Activated CD4-positive, alpha-beta memory T cell treated with anti-CD3 and anti-CD28 coated beads for 36 hours (primary cell): ENCODE results near the gene PPP2R2D. TPM values are rescaled to one million over a fixed set of nuclear protein-coding genes. Genes with fewer than 3 reads are reported as not detected.

Experiments
- CTCF ChIA-PET: fragments of 350-600 bp; sonication (Branson Sonifier 250); formaldehyde crosslinking; loops from one replicate; lab custom pipeline; 2021; ENCODE audit warnings: antibody characterized with exemption, inconsistent platforms; lab: Charles Lee
- POLR2A ChIA-PET: fragments of 350-600 bp; sonication (Branson Sonifier 250); formaldehyde crosslinking; loops from one replicate; lab custom pipeline; 2021; ENCODE audit warnings: antibody characterized with exemption; lab: Charles Lee
- DNase-seq: peaks from one replicate; pipeline ENCODE4 v3.0.0-alpha.2; 2020
- H3K27ac Mint-ChIP-seq: one replicate; pipeline ENCODE4 v1.8.0; 2021; ENCODE audit warnings: mixed read lengths
- H3K27me3 Mint-ChIP-seq: one replicate; pipeline ENCODE4 v1.8.0; 2021; ENCODE audit warnings: mixed read lengths
- H3K36me3 Mint-ChIP-seq: one replicate; pipeline ENCODE4 v1.8.0; 2021; ENCODE audit warnings: mixed read lengths
- H3K4me1 Mint-ChIP-seq: one replicate; pipeline ENCODE4 v1.8.0; 2021; ENCODE audit warnings: low read depth, mixed read lengths
- H3K4me3 Mint-ChIP-seq: one replicate; pipeline ENCODE4 v1.8.0; 2021; ENCODE audit warnings: mild to moderate bottlenecking, mixed read lengths
- H3K9me3 Mint-ChIP-seq: one replicate; pipeline ENCODE4 v1.8.0; 2021; ENCODE audit warnings: mixed read lengths
- intact Hi-C: fragments of 100-400 bp; cut with micrococcal nuclease; formaldehyde crosslinking; loops from one replicate; pipeline ENCODE4 v1.15.1; 2023
- total RNA-seq, 2 experiments: library from RNA; stranded (reverse); gene quantifications; one replicate each; pipeline ENCODE4 v1.2.3, GENCODE V29; 2021

PPP2R2D gene
- total RNA-seq, 2 experiments from 2014 or later = 31.9 to 32.3 TPM

DNA sequence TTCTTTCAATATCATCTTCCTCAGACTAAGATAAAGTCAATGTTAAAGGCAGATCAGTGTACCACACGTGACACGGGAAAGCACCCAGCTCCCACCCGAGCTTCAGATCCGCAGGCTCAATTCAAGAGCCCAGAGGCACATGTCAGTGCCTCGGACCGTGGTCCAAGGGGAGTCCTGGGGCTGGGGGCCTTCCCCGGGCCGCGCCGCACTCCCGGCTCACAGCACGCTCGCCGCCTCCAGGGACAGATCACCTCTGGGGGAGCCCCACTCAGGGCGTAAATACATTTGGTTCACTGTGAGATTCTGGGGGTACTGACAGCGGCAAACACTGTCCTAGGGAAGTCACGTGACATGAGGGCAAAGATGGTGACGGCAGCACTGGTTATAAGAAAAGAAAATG, 70.1 kb downstream of the PPP2R2D start:
- ChIA-PET CTCF (no interaction called here), POLR2A (no interaction called here)
- no peak for DNase-seq
- Mint-ChIP-seq H3K27me3 (no peaks in the 10 kb centered on the region), H3K4me1 (peaks cover 47% of the 10 kb centered on the region), H3K36me3 (peaks cover 37% of the 10 kb centered on the region), H3K9me3 (no peaks in the 10 kb centered on the region), H3K4me3 (no peak overlapping the region), H3K27ac (peak overlapping the region; percentile 47)
- intact Hi-C loops = no loop called here

DNA sequence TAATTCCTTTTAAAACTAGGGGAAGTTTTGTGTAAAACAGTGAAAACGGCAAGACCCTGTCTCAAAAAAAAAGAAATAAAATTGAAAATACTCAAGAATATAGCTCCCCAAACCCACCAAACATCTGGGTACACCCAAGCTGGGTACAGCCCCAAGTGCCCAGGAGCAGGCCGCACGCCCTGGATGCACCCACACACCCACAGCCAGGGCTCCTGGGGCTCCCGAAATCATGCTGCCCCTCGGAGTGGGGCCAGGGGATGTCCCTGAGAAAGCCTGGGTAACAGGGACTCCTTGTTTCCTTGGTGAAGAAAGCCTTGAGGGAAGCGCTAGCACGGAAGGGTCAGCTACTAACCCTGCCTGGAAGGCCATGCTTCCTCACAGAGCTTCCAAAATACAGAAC, 70.8 kb downstream of the PPP2R2D start:
- DNase-seq = no peak
- peak overlapping the region; percentile 47 for H3K27ac Mint-ChIP-seq
- ChIA-PET POLR2A (interaction anchor here (1.2 to 2.4 kb wide), 3 partner anchors 10 to 71 kb away, joined by 5 to 18 read pairs (median 7); partner anchors contain the start of genes BNIP3 and PPP2R2D), CTCF (interaction anchor here (2.3 to 5.0 kb wide), 2 partner anchors 51 to 86 kb away, joined by 12 to 24 read pairs; no protein-coding TSS in a partner anchor)
- H3K4me1 Mint-ChIP-seq = peaks cover 53% of the 10 kb centered on the region
- intact Hi-C loops = no loop called here
- no peak overlapping the region for H3K4me3 Mint-ChIP-seq
- no peaks in the 10 kb centered on the region for H3K27me3 Mint-ChIP-seq
- H3K9me3 Mint-ChIP-seq = no peaks in the 10 kb centered on the region
- peaks cover 35% of the 10 kb centered on the region for H3K36me3 Mint-ChIP-seq

DNA sequence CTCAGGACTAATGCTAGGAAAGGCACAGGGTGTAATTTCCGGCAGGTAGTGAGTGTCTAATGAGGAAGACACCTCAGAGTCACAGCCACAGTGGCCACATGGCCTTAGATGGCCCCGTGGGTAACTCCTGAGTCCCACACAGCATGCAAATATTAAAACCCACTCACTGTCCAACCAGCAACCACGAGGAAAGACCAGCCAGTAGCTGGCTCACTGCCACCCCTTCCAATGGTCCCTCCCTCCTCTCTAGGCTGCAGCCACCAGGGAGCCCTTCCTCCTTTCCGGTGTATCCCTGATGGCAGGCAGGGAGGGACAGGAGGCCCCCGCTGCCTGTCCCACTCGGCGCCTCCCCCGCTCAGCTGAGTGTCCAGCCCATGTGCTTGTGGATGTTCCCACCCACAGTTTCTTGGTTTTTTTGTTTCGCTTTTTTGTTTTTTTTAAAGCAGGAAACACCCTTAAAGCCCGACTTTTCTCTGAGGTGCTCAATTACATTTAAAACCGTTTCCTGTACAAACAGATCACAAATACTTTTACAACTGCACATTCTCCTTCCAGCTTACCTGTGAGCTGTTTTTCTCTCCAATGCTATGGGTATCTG, 71.8 kb downstream of the PPP2R2D start:
- POLR2A ChIA-PET = interaction anchor here (1.2 to 2.4 kb wide), 3 partner anchors 9 to 72 kb away, joined by 5 to 18 read pairs (median 7); partner anchors contain the start of genes BNIP3 and PPP2R2D

GRCh38 chr10:131973160-131973951, 72.5 kb downstream of the PPP2R2D start:
- Mint-ChIP-seq H3K27ac (peak overlapping the region; percentile 89), H3K36me3 (peaks cover 36% of the 10 kb centered on the region), H3K27me3 (no peaks in the 10 kb centered on the region), H3K4me3 (peak overlapping the region; percentile 66), H3K4me1 (peaks cover 67% of the 10 kb centered on the region), H3K9me3 (no peaks in the 10 kb centered on the region)
- ChIA-PET POLR2A (interaction anchor here (1.2 to 2.4 kb wide), 3 partner anchors 8 to 73 kb away, joined by 5 to 18 read pairs (median 7); partner anchors contain the start of genes BNIP3 and PPP2R2D), CTCF (interaction anchor here (0.8 to 5.0 kb wide), 4 partner anchors 8 to 87 kb away, joined by 3 to 24 read pairs (median 8); no protein-coding TSS in a partner anchor)
- DNase-seq = no peak
- intact Hi-C loops = loop anchor here (2.0 kb wide), 1 partner anchor 71 kb away; no protein-coding TSS in a partner anchor

More for the DNA sequence above, 71.8 kb downstream of the PPP2R2D start:
- Mint-ChIP-seq H3K4me1 (peaks cover 60% of the 10 kb centered on the region), H3K27ac (peak overlapping the region; percentile 89), H3K4me3 (peak overlapping the region; percentile 66), H3K9me3 (no peaks in the 10 kb centered on the region), H3K36me3 (peaks cover 34% of the 10 kb centered on the region), H3K27me3 (no peaks in the 10 kb centered on the region)
- intact Hi-C loops = loop anchor here (1.0 to 2.0 kb wide), 2 partner anchors 9 to 70 kb away; partner anchors contain the start of gene BNIP3
- CTCF ChIA-PET = interaction anchor here (0.8 to 5.0 kb wide), 4 partner anchors 8 to 87 kb away, joined by 3 to 24 read pairs (median 8); no protein-coding TSS in a partner anchor
- peak; percentile 58 for DNase-seq

DNA sequence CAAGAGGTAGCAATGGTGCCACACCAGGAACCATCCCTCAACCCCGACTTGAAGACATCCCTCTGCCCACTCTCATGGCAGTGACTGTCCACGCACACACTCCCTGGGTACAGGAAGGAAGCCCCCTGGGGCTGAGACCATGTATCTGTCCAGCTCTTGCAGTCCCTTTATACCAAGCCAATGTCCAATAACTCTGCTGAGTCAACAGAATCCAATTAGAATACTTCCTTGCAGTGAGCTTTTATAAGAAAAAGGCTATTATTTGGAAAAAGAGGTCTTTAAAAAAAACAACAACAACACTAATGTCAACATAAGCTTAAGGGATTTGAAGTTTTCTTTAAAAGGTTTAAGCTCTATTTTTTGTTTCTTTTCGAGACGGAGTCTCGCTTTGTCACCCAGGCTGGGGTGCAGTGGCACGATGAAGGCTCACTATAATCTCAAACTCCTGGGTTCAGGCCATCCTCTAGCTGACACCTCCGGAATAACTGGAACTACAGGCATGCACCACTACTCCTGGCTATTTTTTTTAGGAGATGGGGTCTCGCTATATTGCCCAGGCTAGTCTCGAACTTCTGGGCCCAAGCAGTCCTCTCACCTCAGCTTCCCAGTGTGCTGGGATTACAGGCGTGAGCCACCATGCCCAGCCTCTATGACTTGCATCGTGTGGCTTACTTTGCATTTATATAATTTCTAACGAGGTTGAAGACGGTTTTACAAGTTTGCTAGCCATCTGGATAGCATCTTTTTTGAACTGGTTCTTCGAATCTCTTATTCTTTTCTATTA, 73.4 kb downstream of the PPP2R2D start:
- peaks cover 40% of the 10 kb centered on the region for H3K36me3 Mint-ChIP-seq

GRCh38 chr10:131975003-131975402, 74.2 kb downstream of the PPP2R2D start:
- peaks cover 41% of the 10 kb centered on the region for H3K36me3 Mint-ChIP-seq
- DNase-seq = no peak
- H3K4me3 Mint-ChIP-seq = no peak overlapping the region
- POLR2A ChIA-PET = interaction anchor here (1.6 kb wide), 2 partner anchors 10 to 13 kb away, joined by 3 to 4 read pairs; no protein-coding TSS in a partner anchor
- intact Hi-C loops = no loop called here
- H3K27ac Mint-ChIP-seq = peak overlapping the region; percentile 42
- CTCF ChIA-PET = interaction anchor here (1.0 to 5.0 kb wide), 2 partner anchors 48 to 89 kb away, joined by 7 to 24 read pairs; no protein-coding TSS in a partner anchor
- no peaks in the 10 kb centered on the region for H3K9me3 Mint-ChIP-seq
- H3K4me1 Mint-ChIP-seq = peaks cover 80% of the 10 kb centered on the region
- H3K27me3 Mint-ChIP-seq = no peaks in the 10 kb centered on the region

More for the DNA sequence above, 73.4 kb downstream of the PPP2R2D start:
- ChIA-PET CTCF (interaction anchor here (2.3 to 5.0 kb wide), 2 partner anchors 49 to 88 kb away, joined by 12 to 24 read pairs; no protein-coding TSS in a partner anchor), POLR2A (interaction anchor here (1.6 to 2.4 kb wide), 3 partner anchors 7 to 12 kb away, joined by 3 to 18 read pairs (median 4); partner anchors contain the start of gene BNIP3)
- intact Hi-C loops = no loop called here
- H3K4me1 Mint-ChIP-seq = peaks cover 74% of the 10 kb centered on the region
- no peak for DNase-seq
- no peaks in the 10 kb centered on the region for H3K27me3 Mint-ChIP-seq
- H3K27ac Mint-ChIP-seq = peak overlapping the region; percentile 46
- H3K9me3 Mint-ChIP-seq = no peaks in the 10 kb centered on the region
- no peak overlapping the region for H3K4me3 Mint-ChIP-seq

- ChIA-PET POLR2A (interaction anchor here (1.6 kb wide), 2 partner anchors 10 to 14 kb away, joined by 3 to 4 read pairs; no protein-coding TSS in a partner anchor), CTCF (interaction anchor here (1.0 to 5.0 kb wide), 2 partner anchors 47 to 90 kb away, joined by 7 to 24 read pairs; no protein-coding TSS in a partner anchor)
- no peaks in the 10 kb centered on the region for H3K27me3 Mint-ChIP-seq
- H3K36me3 Mint-ChIP-seq = peaks cover 35% of the 10 kb centered on the region
- H3K4me1 Mint-ChIP-seq = peaks cover 82% of the 10 kb centered on the region
- DNase-seq = no peak
- intact Hi-C loops = no loop called here
- H3K27ac Mint-ChIP-seq = no peak overlapping the region
- H3K4me3 Mint-ChIP-seq = no peak overlapping the region
- no peaks in the 10 kb centered on the region for H3K9me3 Mint-ChIP-seq
Observed at GRCh38 chr10:131975796-131976195, 75.0 kb downstream of the PPP2R2D start.

DNA sequence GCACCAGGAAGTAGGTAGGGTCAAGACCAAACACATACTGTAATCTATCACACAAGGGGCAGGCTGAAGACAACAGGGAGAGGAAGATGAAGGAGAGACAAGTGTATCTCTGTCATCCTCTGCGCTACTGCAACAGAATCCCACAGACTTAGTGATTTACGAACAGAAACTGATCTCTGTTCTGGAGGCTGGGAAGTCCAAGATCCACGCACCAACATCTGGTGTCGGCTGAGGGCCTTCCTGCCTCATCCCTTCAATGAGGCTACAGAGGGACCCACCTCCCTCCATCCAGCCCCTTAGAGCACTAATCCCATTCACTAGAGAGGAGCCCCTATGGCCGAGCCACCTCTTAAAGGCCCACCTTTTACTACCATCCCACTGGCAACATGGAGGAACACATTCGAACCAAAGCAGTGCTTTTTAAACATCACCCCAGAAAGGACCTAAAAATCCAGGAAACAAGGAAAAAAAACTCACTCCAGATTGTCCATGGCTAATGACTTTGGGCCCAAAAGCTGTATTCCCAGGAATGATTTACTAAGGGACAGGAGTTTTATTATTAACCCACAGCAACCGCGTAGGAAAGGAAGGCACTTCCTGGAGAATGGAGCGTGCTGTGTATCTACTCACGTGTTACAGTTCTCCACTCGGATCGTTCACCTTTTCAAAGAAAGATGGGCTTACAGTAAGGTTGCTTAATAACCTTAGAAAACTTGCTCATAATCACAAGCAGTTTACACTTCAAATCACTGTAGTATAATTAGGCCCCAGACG, 76.7 kb downstream of the PPP2R2D start:
- Mint-ChIP-seq H3K9me3 (no peaks in the 10 kb centered on the region), H3K4me3 (no peak overlapping the region), H3K27ac (no peak overlapping the region), H3K27me3 (no peaks in the 10 kb centered on the region), H3K36me3 (peaks cover 21% of the 10 kb centered on the region), H3K4me1 (peaks cover 71% of the 10 kb centered on the region)
- ChIA-PET POLR2A (no interaction called here), CTCF (interaction anchor here (1.9 kb wide), 1 partner anchor 92 kb away, joined by 6 read pairs; no protein-coding TSS in a partner anchor)
- intact Hi-C loops = no loop called here
- DNase-seq = no peak

DNA sequence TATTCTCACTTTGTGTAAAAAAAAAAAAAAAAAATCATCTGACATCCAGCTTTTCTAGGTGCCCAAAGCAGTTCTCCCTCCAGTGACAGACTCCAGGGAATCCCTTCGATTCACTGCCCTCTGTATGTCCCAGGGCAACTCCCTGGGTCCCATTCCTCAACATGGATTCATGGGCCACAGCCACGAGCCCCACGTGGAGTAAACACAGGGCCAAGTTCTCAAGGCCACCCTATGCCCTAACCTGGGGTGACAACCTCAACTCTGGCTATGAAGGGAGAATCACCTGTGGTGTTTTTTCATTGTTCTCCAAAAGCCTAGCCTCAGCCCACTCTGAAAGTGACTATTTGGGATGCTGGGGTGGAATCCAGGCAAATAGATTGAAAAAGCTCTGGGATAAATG, 77.6 kb downstream of the PPP2R2D start:
- CTCF ChIA-PET = interaction anchor here (1.9 kb wide), 1 partner anchor 93 kb away, joined by 6 read pairs; no protein-coding TSS in a partner anchor
- Mint-ChIP-seq H3K27me3 (no peaks in the 10 kb centered on the region), H3K27ac (peak overlapping the region; percentile 13)

GRCh38 chr10:131978851-131979250, 78.0 kb downstream of the PPP2R2D start:
- Mint-ChIP-seq H3K27me3 (no peaks in the 10 kb centered on the region), H3K4me3 (no peak overlapping the region), H3K36me3 (peaks cover 17% of the 10 kb centered on the region), H3K27ac (peak overlapping the region; percentile 74), H3K9me3 (no peaks in the 10 kb centered on the region), H3K4me1 (peaks cover 58% of the 10 kb centered on the region)
- POLR2A ChIA-PET = interaction anchor here (1.0 kb wide), 1 partner anchor 76 kb away, joined by 3 read pairs; no protein-coding TSS in a partner anchor
- CTCF ChIA-PET = interaction anchor here (1.9 kb wide), 1 partner anchor 93 kb away, joined by 6 read pairs; no protein-coding TSS in a partner anchor
- no peak for DNase-seq
- intact Hi-C loops = no loop called here

More for the DNA sequence above, 77.6 kb downstream of the PPP2R2D start:
- POLR2A ChIA-PET = interaction anchor here (1.0 kb wide), 1 partner anchor 76 kb away, joined by 3 read pairs; no protein-coding TSS in a partner anchor
- DNase-seq = no peak
- no peak overlapping the region for H3K4me3 Mint-ChIP-seq
- peaks cover 63% of the 10 kb centered on the region for H3K4me1 Mint-ChIP-seq
- H3K9me3 Mint-ChIP-seq = no peaks in the 10 kb centered on the region
- H3K36me3 Mint-ChIP-seq = peaks cover 17% of the 10 kb centered on the region
- intact Hi-C loops = no loop called here
